ENCODE data around the gene STXBP1. TPM values are rescaled to one million over a fixed set of nuclear protein-coding genes. Genes with fewer than 3 reads are reported as not detected.

STXBP1 gene
- total and polyA plus RNA-seq, 2 of the 8 experiments (the other 6 are each of a cell fraction or from before 2014, with no cell fraction given) = 11.5 to 60.9 TPM

- CTCF ChIA-PET (ENCODE audit: partially characterized antibody) = interaction anchor here (1.1 to 13.7 kb wide), 6 partner anchors 11 to 326 kb away, joined by 3 to 193 read pairs (median 4); no protein-coding TSS in a partner anchor
- Histone ChIP-seq H2BK5ac (ENCODE audit: low read depth, low read length) (no peak overlapping the region), H4K8ac (ENCODE audit: extremely low read depth, insufficient read depth, low read length) (no peak overlapping the region)
- TF ChIP-seq SIX5 (IDR thresholded peaks at IDR 0.05; ENCODE audit: low read depth, low read length) (no peak), CBX8 (IDR thresholded peaks at IDR 0.05; ENCODE audit: borderline replicate concordance, low read depth, low read length) (no peak), BCL11A (IDR thresholded peaks at IDR 0.05; ENCODE audit: low read depth in 2 of 2, low read length in 2 of 2) (no peak), ZNF274 (IDR thresholded peaks at IDR 0.05; ENCODE audit: borderline replicate concordance, extremely low read depth, low read length) (no peak), HDAC2 (IDR thresholded peaks at IDR 0.05; ENCODE audit: borderline replicate concordance in 1 of 2, low read depth in 2 of 2, low read length in 2 of 2) (no peak), GTF2F1 (IDR thresholded peaks at IDR 0.05; ENCODE audit: borderline replicate concordance, low read depth, low read length) (no peak), YY1 (IDR thresholded peaks at IDR 0.05; ENCODE audit: low read depth, low read length) (no peak), EZH2 (IDR thresholded peaks at IDR 0.05; ENCODE audit: low read depth, low read length, severe bottlenecking) (no peak), RXRA (IDR thresholded peaks at IDR 0.05; ENCODE audit: insufficient read depth, low read depth, low read length) (no peak), CHD1 (IDR thresholded peaks at IDR 0.05; ENCODE audit: low read depth, low read length) (no peak), MAFK (IDR thresholded peaks at IDR 0.05; ENCODE audit: low read depth, low read length) (no peak), SUZ12 (IDR thresholded peaks at IDR 0.05; ENCODE audit: low read length) (no peak), GABPA (IDR thresholded peaks at IDR 0.05; ENCODE audit: borderline replicate concordance, insufficient read depth, low read length) (no peak), RAD21 (IDR thresholded peaks at IDR 0.05 in 1 of 2, conservative IDR thresholded peaks at IDR 0.05 in 1 of 2; ENCODE audit: low read depth in 2 of 2, low read length in 2 of 2) (no peak)
Measured at GRCh38 chr9:127595611-127596010, 16.5 kb upstream of the STXBP1 start.

More at GRCh38 chr9:127595611-127596010, 16.5 kb upstream of the STXBP1 start:
- H3K27ac ChIP-seq (ENCODE audit: low read depth, low read length) = no peak overlapping the region
- H3K79me1 ChIP-seq (ENCODE audit: low read depth, low read length) = no peaks in the 10 kb centered on the region
- no peak overlapping the region for H4K91ac ChIP-seq (replicated peaks; ENCODE audit: insufficient read length, low read length)
- no peak overlapping the region for H3K4ac ChIP-seq (replicated peaks; ENCODE audit: insufficient read length, low read depth, low read length)
- H3K14ac ChIP-seq (ENCODE audit: insufficient read length) = no peak overlapping the region
- H2AFZ ChIP-seq (ENCODE audit: low read length) = no peak overlapping the region
- no peak overlapping the region for H2BK12ac ChIP-seq (ENCODE audit: low read depth, low read length)
- no peak overlapping the region for H3K4me3 ChIP-seq (ENCODE audit: extremely low read depth in 1 of 4, insufficient read depth in 2 of 4, low read depth in 3 of 4, low read length in 4 of 4)
- FAIRE-seq = no peak
- no peak overlapping the region for H2BK120ac ChIP-seq (replicated peaks; ENCODE audit: low read depth, low read length)
- no peaks in the 10 kb centered on the region for H3K36me3 ChIP-seq (ENCODE audit: control insufficient read depth in 2 of 4, insufficient read depth in 4 of 4, low read length in 3 of 4)
- H4K20me1 ChIP-seq (replicated peaks in 1 of 2; ENCODE audit: control insufficient read depth in 1 of 2, insufficient read depth in 2 of 2, low read length in 2 of 2) = no peaks in the 10 kb centered on the region
- H4K5ac ChIP-seq (ENCODE audit: insufficient read length, low read depth, low read length) = no peak overlapping the region
- H3K4me2 ChIP-seq (ENCODE audit: insufficient read depth in 1 of 2, low read depth in 2 of 2, low read length in 2 of 2) = no peak overlapping the region
- POLR2A ChIA-PET (ENCODE audit: partially characterized antibody) = no interaction called here
- H3K56ac ChIP-seq (replicated peaks; ENCODE audit: insufficient read length, low read depth, low read length) = no peak overlapping the region
- H2BK20ac ChIP-seq (ENCODE audit: low read length) = no peak overlapping the region
- H2BK15ac ChIP-seq (ENCODE audit: low read length) = no peak overlapping the region
- H3K27me3 ChIP-seq (replicated peaks in 1 of 4; ENCODE audit: control insufficient read depth in 3 of 4, extremely low read depth in 1 of 4, insufficient read depth in 3 of 4, low read length in 3 of 4) = no peaks in the 10 kb centered on the region
- H3K23me2 ChIP-seq (ENCODE audit: low read depth, low read length) = no peaks in the 10 kb centered on the region
- no peak overlapping the region for H3K9ac ChIP-seq (replicated peaks in 1 of 4; ENCODE audit: extremely low read depth in 1 of 4, low read depth in 3 of 4, low read length in 3 of 4)
- no peak overlapping the region for H3K18ac ChIP-seq (ENCODE audit: extremely low read depth, low read length)
- no peak overlapping the region for H3K23ac ChIP-seq (ENCODE audit: insufficient read length)
- DNase-seq (ENCODE audit: low read depth in 1 of 2, low spot score in 2 of 2) = no peak
- WGBS, 2 experiments (ENCODE audit: extremely low coverage in 1 of 2, insufficient coverage in 1 of 2, insufficient read length in 1 of 2, insufficient replicate concordance in 2 of 2, low coverage in 1 of 2, low lambda C conversion rate in 2 of 2, missing lambda C conversion rate in 1 of 2) = 87% methylated on average over 5 of the region's 5 CpGs; no CpG with 5 or more reads in 1 of the 2 experiments
- H3K9me3 ChIP-seq (ENCODE audit: insufficient read depth in 2 of 2, low read depth in 1 of 2, low read length in 1 of 2) = no peaks in the 10 kb centered on the region
- H3K79me2 ChIP-seq (ENCODE audit: control insufficient read depth in 1 of 2, insufficient read depth in 2 of 2, low read length in 2 of 2) = no peaks in the 10 kb centered on the region
- H2AK5ac ChIP-seq (ENCODE audit: low read depth, low read length) = no peak overlapping the region
- peaks cover 0 to 3% (median 1%) of the 10 kb centered on the region in 4 experiments; a peak in 2 of 7 replicates for H3K4me1 ChIP-seq (replicated peaks in 1 of 4; ENCODE audit: control insufficient read depth in 3 of 4, insufficient read depth in 4 of 4, low read length in 3 of 4)
